Lung (tissue), 12 donors: ENCODE measurements around the gene TRABD. TPM values are rescaled to one million over a fixed set of nuclear protein-coding genes. Genes with fewer than 3 reads are reported as not detected.
A peak's percentile ranks its signal among the peaks of the same experiment; 100 is the strongest.
"Not testable (repeated sequence)": the region's sequence is repeated elsewhere in the genome, so short reads cannot be mapped to it uniquely, and the experiment has no call there.

Experiments used
- ATAC-seq: fragments of 200-7000 bp; cut with Tn5 transposase; one replicate; pipeline ENCODE4 v1.9.1; 2020; ENCODE audit warnings: moderate number of reproducible peaks; ENCODE audit not compliant: insufficient read depth, low FRiP score
- DNase-seq, 3 donors: peaks; one replicate each; pipeline ENCODE4 v3.0.0-alpha.2; 2013 to 2017
- H3K27ac ChIP-seq, 2 donors: one replicate each; pipeline ENCODE4 v1.5.1; 2013; ENCODE audit warnings: mild to moderate bottlenecking in 2 of 2, moderate library complexity in 2 of 2, control low read depth in 1 of 2, inconsistent platforms in 1 of 2, low read depth in 1 of 2, low read length in 1 of 2
- H3K27me3 ChIP-seq, 3 donors: one replicate each; pipeline ENCODE4 v1.5.1; 2013; ENCODE audit warnings: low read length in 2 of 3; ENCODE audit not compliant: control insufficient read depth in 3 of 3, insufficient read depth in 3 of 3
- H3K36me3 ChIP-seq, 4 donors: one replicate each; pipeline ENCODE4 v1.5.1; 2013; ENCODE audit warnings: low read length in 4 of 4, mild to moderate bottlenecking in 1 of 4, moderate library complexity in 1 of 4; ENCODE audit not compliant: control insufficient read depth in 4 of 4, insufficient read depth in 4 of 4
- H3K4me1 ChIP-seq, 5 donors: one replicate each; pipeline ENCODE4 v1.5.1; 2013; ENCODE audit warnings: low read length in 5 of 5, mild to moderate bottlenecking in 2 of 5, moderate library complexity in 1 of 5; ENCODE audit not compliant: control insufficient read depth in 5 of 5, insufficient read depth in 5 of 5
- H3K4me3 ChIP-seq: one replicate; pipeline ENCODE4 v1.5.1; 2013; ENCODE audit warnings: mild to moderate bottlenecking, control low read depth, moderate library complexity
- H3K9ac ChIP-seq, 2 donors: one replicate each; pipeline ENCODE4 v1.5.1; 2013; ENCODE audit warnings: low read length in 2 of 2, control low read depth in 1 of 2; ENCODE audit not compliant: insufficient read depth in 1 of 2
- H3K9me3 ChIP-seq, 4 donors: one replicate each; pipeline ENCODE4 v1.5.1; 2013; ENCODE audit warnings: low read length in 3 of 4, mild to moderate bottlenecking in 1 of 4, moderate library complexity in 1 of 4; ENCODE audit not compliant: control insufficient read depth in 4 of 4, insufficient read depth in 3 of 4
- CTCF ChIP-seq: IDR thresholded peaks from 2 replicates; pipeline ENCODE4 v1.5.1; 2012; ENCODE audit warnings: mild to moderate bottlenecking; ENCODE audit errors: control extremely low read depth, extremely low read depth
- WGBS, 2 donors: extraction: QIAGEN DNeasy Blood & Tissue Kit; methylation state at CpG; one replicate each; pipeline ENCODE4 v1.1.7; 2013; 5-methylcytosine and 5-hydroxymethylcytosine counted together
- polyA plus RNA-seq, 2 donors: library from polyadenylated mRNA; stranded (reverse); fragments of 200-250 nt; gene quantifications; one replicate each; pipeline ENCODE4 v1.2.1, GENCODE V29; 2013
- total RNA-seq, 2 donors: library from RNA; depleted of rRNA in 1 of 2; stranded (reverse); fragments of >200 nt in 1 of 2; gene quantifications; one replicate each; pipeline ENCODE4 v1.2.1, GENCODE V29; 2014 to 2021
- donor health status: control.
- donor health status: control.
- donor health status: Bipolar disorder and iron deficiency.
- donor health status: healthy.
- donor health status: DM: yes; HTN: yes; CAD: no.

The TRABD gene
- total and polyA plus RNA-seq, 4 donors, result 16.2 to 72.7 (median 62.2) TPM

DNA sequence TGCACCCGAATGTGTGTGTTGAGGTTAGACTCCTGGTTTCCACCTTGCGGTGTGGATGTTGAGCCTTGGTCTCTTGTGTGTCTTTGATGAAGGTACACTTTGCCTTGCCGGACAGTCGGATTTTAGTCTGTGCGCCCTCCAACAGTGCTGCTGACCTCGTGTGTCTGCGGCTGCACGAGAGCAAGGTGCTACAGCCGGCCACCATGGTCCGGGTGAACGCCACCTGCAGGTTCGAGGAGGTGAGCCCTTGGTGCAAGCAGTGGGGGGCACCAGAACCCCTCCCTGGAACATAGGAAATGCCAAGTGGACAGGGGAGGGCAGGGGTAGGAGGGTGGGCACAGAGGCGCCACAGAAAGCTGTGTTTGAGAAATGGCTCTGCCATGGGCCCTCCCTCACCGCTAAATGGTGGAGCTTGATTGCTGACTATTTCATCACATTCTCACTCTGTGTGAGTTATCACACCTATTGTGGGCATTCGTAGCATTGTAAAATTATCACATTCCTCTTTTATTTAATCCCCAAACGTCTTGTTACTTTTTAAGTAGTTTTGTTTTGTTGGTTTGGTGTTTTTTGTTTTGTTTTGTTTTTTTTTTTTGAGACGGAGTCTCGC, 41.6 kb upstream of the TRABD start:
- H3K36me3 ChIP-seq, result no peaks in the 10 kb centered on the region
- 78 to 80% methylated on average over 18 of the region's 18 CpGs for WGBS, 2 donors
- H3K9ac ChIP-seq, result no peak overlapping the region
- H3K9me3 ChIP-seq, result no peaks in the 10 kb centered on the region
- no peak overlapping the region for H3K4me3 ChIP-seq
- H3K4me1 ChIP-seq, result peaks cover 0 to 38% (median 4%) of the 10 kb centered on the region in 5 donors
- no peak for ATAC-seq
- H3K27ac ChIP-seq, result no peak overlapping the region
- DNase-seq, result no peak
- no peak for TF ChIP-seq CTCF
- no peaks in the 10 kb centered on the region for H3K27me3 ChIP-seq

DNA sequence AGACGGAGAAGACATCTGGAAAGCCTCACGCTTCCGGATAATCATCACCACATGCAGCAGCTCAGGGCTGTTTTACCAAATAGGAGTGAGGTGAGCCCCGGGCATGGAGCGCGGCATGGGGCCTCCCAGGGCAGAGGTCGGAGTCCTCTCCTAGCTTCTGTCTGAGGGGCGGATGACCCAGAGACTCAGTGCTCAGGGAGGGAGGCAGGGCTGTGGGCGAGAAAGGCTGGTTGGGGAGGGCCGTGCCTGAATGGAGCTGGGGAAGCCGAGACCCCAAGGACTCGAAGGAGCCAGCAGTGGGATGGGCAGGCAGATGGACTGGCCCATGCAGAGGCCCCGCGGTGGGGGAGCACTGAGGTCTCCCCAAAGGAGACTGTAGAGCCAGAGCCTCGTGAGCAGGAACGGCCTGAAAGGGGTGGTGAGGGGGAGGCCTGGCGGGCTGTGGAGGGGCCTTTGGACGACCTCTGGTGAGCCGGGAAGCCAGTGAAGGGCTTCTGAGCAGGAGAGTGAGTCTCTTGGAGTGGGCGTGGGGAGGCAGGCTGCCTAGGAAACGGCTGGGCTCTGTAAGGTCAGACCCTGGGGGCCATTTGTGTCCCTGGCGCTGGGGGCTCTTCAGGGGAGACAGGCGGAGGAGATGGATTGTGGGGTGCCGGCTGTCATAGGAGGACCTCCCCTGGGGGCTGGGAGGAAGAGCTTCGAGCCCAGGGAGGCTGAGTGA, 39.8 kb upstream of the TRABD start:
- H3K4me3 ChIP-seq, result no peak overlapping the region
- no peak overlapping the region for H3K9ac ChIP-seq
- TF ChIP-seq CTCF, result no peak
- H3K36me3 ChIP-seq, result no peaks in the 10 kb centered on the region
- peak in 1 of 3 donors; percentile 36 for DNase-seq
- H3K4me1 ChIP-seq, result peaks cover 0 to 34% (median 4%) of the 10 kb centered on the region in 5 donors
- H3K27me3 ChIP-seq, result no peaks in the 10 kb centered on the region
- H3K27ac ChIP-seq, result no peak overlapping the region
- 68 to 80% methylated on average over 25 of the region's 25 CpGs for WGBS, 2 donors
- ATAC-seq, result no peak
- no peaks in the 10 kb centered on the region for H3K9me3 ChIP-seq

DNA sequence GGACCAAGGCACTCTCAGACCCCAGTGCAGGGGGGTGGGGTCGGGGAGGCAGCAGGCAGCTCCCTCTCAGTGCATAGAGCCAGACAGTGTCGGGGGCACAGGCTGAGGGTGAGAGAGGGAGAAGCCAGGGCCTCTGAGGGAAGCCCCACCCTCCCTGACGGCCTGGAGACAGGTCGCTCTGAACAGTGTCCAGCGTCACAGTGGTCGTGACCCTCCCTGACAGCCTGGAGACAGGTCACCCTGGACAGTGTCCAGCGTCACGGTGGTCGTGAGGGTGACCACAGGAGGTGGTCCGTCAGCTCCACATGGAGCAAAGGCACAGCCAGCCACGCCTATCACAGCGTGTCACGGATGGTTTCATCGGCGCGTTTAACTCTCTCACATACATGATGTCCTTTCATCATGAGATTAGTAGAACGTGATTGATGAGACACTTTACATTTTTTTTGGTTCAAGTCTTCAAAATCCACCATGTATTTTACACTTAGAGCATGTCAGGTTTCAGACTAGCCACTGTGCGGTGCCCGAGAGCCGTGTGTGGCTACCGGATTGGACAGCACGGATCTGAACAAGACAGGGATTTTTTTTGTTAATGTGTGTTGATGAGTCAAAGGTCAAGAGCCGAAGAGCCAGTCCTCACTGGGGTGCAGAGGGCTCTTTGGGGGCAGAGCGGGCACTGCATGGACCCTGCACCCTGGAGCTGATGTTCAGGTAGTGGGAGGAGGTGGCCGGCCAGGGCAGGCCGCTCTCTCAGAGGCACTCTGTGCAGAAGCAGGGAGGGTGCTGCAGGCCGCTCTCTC, 39.1 kb upstream of the TRABD start:
- H3K4me1 ChIP-seq, result peaks cover 0 to 31% (median 4%) of the 10 kb centered on the region in 5 donors
- no peaks in the 10 kb centered on the region for H3K36me3 ChIP-seq
- H3K9ac ChIP-seq, result no peak overlapping the region
- DNase-seq (peak; percentile 78 to 86 (median 83)), ATAC-seq (no peak)
- WGBS, 2 donors, result 46 to 57% methylated on average over 27 of the region's 27 CpGs
- H3K9me3 ChIP-seq, result no peaks in the 10 kb centered on the region
- H3K4me3 ChIP-seq, result no peak overlapping the region
- TF ChIP-seq CTCF, result peak; percentile 52
- H3K27ac ChIP-seq, result no peak overlapping the region
- H3K27me3 ChIP-seq, result no peaks in the 10 kb centered on the region

DNA sequence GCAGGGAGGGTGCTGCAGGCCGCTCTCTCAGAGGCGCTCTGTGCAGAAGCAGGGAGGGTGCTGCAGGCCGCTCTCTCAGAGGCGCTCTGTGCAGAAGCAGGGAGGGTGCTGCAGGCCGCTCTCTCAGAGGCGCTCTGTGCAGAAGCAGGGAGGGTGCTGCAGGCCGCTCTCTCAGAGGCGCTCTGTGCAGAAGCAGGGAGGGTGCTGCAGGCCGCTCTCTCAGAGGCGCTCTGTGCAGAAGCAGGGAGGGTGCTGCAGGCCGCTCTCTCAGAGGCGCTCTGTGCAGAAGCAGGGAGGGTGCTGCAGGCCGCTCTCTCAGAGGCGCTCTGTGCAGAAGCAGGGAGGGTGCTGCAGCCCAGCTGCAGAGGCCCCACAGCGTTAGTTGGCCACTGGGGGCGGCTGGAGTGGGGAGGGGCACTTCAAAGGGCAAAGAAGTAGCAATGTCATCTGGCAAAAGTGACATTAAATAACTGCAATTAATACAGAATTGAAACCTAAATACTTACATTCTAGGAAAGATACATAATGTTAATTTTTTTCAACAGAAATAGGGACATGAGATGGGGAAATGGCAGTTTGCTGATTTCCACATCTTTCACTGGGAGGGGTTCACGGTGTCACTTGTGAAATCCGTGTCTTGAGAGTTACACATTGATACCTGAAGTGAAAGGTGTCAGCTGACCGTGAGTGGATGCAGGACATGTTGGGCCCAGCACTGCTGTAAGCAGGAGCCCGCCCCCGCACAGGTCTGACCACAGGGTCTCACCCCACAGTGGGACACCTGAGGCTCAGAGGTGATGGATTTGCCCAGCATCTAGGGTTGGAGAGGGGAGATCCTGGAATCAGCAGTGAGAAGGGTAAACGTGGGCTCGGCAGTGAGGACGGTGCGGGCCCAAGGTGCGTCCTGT, 38.2 kb upstream of the TRABD start:
- ATAC-seq, H3K9ac ChIP-seq, H3K4me3 ChIP-seq, H3K9me3 ChIP-seq, H3K27me3 ChIP-seq, H3K36me3 ChIP-seq, H3K27ac ChIP-seq, DNase-seq: not testable (repeated sequence)
- WGBS, 2 donors, result 43 to 73% methylated on average over 14 to 15 of the region's 26 CpGs
- H3K4me1 ChIP-seq, result peaks cover 0 to 23% (median 2%) of the 10 kb centered on the region in 5 donors
